Suprapubic skin (tissue), 4 donors: ENCODE data around the gene HIRA. TPM values are rescaled to one million over a fixed set of nuclear protein-coding genes. Genes with fewer than 3 reads are reported as not detected.

Experiments
- DNase-seq, 2 donors: peaks; one replicate each; pipeline ENCODE4 v3.0.0-alpha.2; 2019; ENCODE audit warnings: low spot score in 2 of 2
- H3K27ac ChIP-seq: fragments of 200-600 bp; sonication (generic); one replicate; pipeline ENCODE4 v1.5.1; 2019
- H3K27me3 ChIP-seq: fragments of 200-600 bp; sonication (generic); one replicate; pipeline ENCODE4 v1.5.1; 2019
- H3K36me3 ChIP-seq: fragments of 200-600 bp; sonication (generic); one replicate; pipeline ENCODE4 v1.5.1; 2019
- H3K4me1 ChIP-seq: fragments of 200-600 bp; sonication (generic); one replicate; pipeline ENCODE4 v1.5.1; 2019
- H3K4me3 ChIP-seq: fragments of 200-600 bp; sonication (generic); one replicate; pipeline ENCODE4 v1.5.1; 2019; ENCODE audit warnings: mild to moderate bottlenecking
- H3K9me3 ChIP-seq: fragments of 200-600 bp; sonication (generic); one replicate; pipeline ENCODE4 v1.5.1; 2019
- CTCF ChIP-seq, 2 donors: fragments of 200-600 bp in 1 of 2; fragments of 450-650 bp in 1 of 2; sonication (generic) in 1 of 2; IDR thresholded peaks; one replicate each; pipeline ENCODE4 v1.5.1; 2016 to 2019; ENCODE audit warnings: antibody characterized with exemption in 2 of 2, mild to moderate bottlenecking in 1 of 2, moderate library complexity in 1 of 2
- EP300 ChIP-seq: sonication (generic); formaldehyde crosslinking; IDR thresholded peaks from one replicate; pipeline ENCODE4 v1.6.1; 2017; ENCODE audit warnings: antibody characterized with exemption
- POLR2A ChIP-seq, 2 donors: fragments of 450-650 bp; IDR thresholded peaks; one replicate each; pipeline ENCODE4 v1.6.1; 2017; ENCODE audit warnings: antibody characterized with exemption in 2 of 2, mild to moderate bottlenecking in 2 of 2, moderate library complexity in 2 of 2
- POLR2AphosphoS5 ChIP-seq, 3 donors: sonication (generic); formaldehyde crosslinking; IDR thresholded peaks; one replicate each; pipeline ENCODE4 v1.6.1; 2017; ENCODE audit warnings: antibody characterized with exemption in 3 of 3
- WGBS: methylation state at CpG from one replicate; pipeline ENCODE4 v1.1.5; 2018; 5-methylcytosine and 5-hydroxymethylcytosine counted together
- total RNA-seq, 4 donors: library from RNA; depleted of rRNA; stranded (reverse); fragments of >200 nt; gene quantifications; one replicate each; pipeline ENCODE4 v1.1.0, GENCODE V29; 2016

The HIRA gene
- total RNA-seq, 4 donors from 2014 or later = 17.7 to 25.1 (median 22.5) TPM

GRCh38 chr22:19287076-19287707 is 144.3 kb downstream of the HIRA start:
- no peaks in the 10 kb centered on the region for H3K9me3 ChIP-seq
- H3K4me3 ChIP-seq = no peak overlapping the region
- no peak overlapping the region for H3K27ac ChIP-seq
- 41% methylated on average over 5 of the region's 5 CpGs for WGBS
- no peaks in the 10 kb centered on the region for H3K36me3 ChIP-seq
- peaks cover 29% of the 10 kb centered on the region for H3K4me1 ChIP-seq
- no peak for DNase-seq
- no peaks in the 10 kb centered on the region for H3K27me3 ChIP-seq
- TF ChIP-seq EP300 = no peak

- WGBS = 57% methylated on average over 1 of the region's 1 CpG
Measured at GRCh38 chr22:19285831-19286230, 145.7 kb downstream of the HIRA start.

More at GRCh38 chr22:19285831-19286230, 145.7 kb downstream of the HIRA start:
- no peaks in the 10 kb centered on the region for H3K27me3 ChIP-seq
- H3K27ac ChIP-seq = no peak overlapping the region
- TF ChIP-seq EP300 (no peak), POLR2AphosphoS5 (IDR thresholded peaks at IDR 0.05) (no peak), CTCF (IDR thresholded peaks at IDR 0.05) (no peak), POLR2A (IDR thresholded peaks at IDR 0.05) (no peak)
- peaks cover 20% of the 10 kb centered on the region for H3K4me1 ChIP-seq
- no peak for DNase-seq
- H3K4me3 ChIP-seq = no peak overlapping the region
- no peaks in the 10 kb centered on the region for H3K9me3 ChIP-seq
- H3K36me3 ChIP-seq = no peaks in the 10 kb centered on the region

Other genes with a start within 250 kb of the HIRA start
- 10 to 100 TPM in 2 of 4 donors, 1 to 10 TPM in 2; 5.6 to 12.5 (median 9.4) TPM for gene CLTCL1, start 140.0 kb downstream of the HIRA start, total RNA-seq
- 10 to 100 TPM; 19.1 to 33.9 (median 22.7) TPM for gene MRPL40, start 812 bp upstream of the HIRA start, total RNA-seq
- 10 to 100 TPM; 49.4 to 67.0 (median 51.7) TPM for gene C22orf39, start 16.0 kb upstream of the HIRA start, total RNA-seq
- gene UFD1, start 47.5 kb upstream of the HIRA start, total RNA-seq = 10 to 100 TPM; 27.9 to 56.1 (median 52.5) TPM
- gene CDC45, start 48.2 kb upstream of the HIRA start, total RNA-seq = 1 to 10 TPM in 3 of 4 donors, under 1 TPM in 1; 0.72 to 3.3 (median 1.4) TPM
- 100 to 1,000 TPM in 1 of 4 donors, 10 to 100 TPM in 3; 22.1 to 112 (median 56.8) TPM for gene CLDN5, start 92.7 kb upstream of the HIRA start, total RNA-seq